Measurements from ENCODE around the gene TMEM248. TPM values are rescaled to one million over a fixed set of nuclear protein-coding genes. Genes with fewer than 3 reads are reported as not detected.
"Not testable (repeated sequence)": the region's sequence is repeated elsewhere in the genome, so short reads cannot be mapped to it uniquely, and the experiment has no call there.

The TMEM248 gene
- total RNA-seq, 2 donors from 2014 or later, result 67.4 to 85.7 TPM

DNA sequence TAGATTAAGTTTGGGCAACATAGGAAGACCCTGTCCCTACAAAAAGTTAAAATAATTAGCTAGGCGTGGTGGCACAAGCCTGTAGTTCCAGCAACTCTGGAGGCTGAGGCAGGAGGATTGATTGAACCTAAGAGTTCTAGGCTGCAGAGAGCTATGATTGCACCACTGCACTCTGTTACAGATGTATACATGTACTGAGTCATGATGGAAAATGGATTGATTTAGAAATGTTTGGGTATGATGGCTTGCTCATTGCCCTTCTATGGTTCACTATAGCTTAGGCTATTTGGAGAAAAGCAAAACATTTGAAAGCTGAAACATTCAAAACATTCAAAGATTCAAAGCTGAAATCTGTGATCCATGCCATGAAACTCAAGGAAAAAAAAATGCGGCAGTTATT lies 58.0 kb downstream of the TMEM248 start:
- ATAC-seq (replicated peaks); H3K27me3 Mint-ChIP-seq; H3K4me1 Mint-ChIP-seq; H3K27ac Mint-ChIP-seq; H3K36me3 Mint-ChIP-seq (ENCODE audit: low read depth); H3K4me3 Mint-ChIP-seq: not testable (repeated sequence)
- H3K9me3 Mint-ChIP-seq, result peaks cover 12% of the 10 kb centered on the region

DNA sequence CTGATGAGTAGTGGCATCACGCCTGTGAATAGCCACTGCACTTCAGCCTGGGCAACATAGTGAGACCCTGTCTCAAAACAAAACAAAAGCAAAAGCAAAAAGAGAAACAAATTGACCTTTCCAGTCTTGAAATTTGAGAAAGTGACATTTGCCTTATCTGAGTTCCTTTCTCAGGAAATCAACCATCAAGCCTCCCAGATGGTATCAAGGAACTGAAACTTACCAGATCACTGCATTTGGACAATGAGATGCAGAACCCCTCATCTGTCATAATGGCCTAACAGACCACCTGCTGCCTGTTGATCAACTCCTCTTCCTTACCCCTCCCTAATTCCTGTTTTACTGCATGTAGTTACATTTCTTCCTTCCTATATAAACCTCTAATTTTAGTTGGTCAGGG lies 59.3 kb downstream of the TMEM248 start:
- H3K36me3 Mint-ChIP-seq (ENCODE audit: low read depth); H3K27me3 Mint-ChIP-seq; H3K4me1 Mint-ChIP-seq; H3K4me3 Mint-ChIP-seq; ATAC-seq (replicated peaks); H3K27ac Mint-ChIP-seq: not testable (repeated sequence)
- H3K9me3 Mint-ChIP-seq, result peaks cover 12% of the 10 kb centered on the region

DNA sequence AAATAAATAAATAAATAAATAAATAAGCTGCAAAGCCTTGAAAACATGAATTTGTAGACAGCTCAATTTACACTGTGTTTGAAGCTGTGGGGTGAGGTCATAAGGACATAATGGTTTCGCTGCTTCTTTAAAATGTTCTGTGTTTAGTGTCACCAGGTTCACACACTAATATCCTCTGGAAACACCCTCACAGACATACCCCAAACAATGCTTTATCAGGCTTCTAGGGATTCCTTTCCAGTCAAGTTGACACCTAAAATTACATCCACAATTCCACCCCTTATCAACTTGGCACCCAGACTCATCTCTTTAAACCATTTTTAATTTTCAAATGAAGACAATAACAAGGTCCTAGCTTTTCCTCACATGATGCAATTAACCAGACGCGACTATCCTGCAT lies 68.5 kb downstream of the TMEM248 start:
- not testable (repeated sequence) for H3K9me3 Mint-ChIP-seq; ATAC-seq (replicated peaks); H3K4me1 Mint-ChIP-seq; H3K4me3 Mint-ChIP-seq; H3K27me3 Mint-ChIP-seq; H3K27ac Mint-ChIP-seq
- peaks cover 80% of the 10 kb centered on the region for H3K36me3 Mint-ChIP-seq (ENCODE audit: low read depth)

DNA sequence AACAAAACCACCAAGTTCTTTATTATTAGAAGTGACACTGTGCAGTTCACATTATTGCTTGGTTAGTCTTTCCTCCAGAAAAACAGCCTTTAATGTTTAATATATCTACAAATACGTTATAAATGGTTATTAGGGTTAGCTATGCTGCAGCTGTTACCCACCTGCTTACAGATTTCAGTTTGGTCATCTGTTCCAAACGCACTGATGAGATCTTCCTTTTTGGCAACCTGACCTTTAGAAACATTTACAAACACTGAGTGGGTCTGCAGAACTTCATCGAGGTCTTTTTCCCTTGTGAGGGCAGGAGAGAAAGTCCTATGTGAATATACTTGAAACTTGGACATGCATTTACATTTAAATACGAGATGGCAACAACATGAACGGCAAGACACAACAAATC lies 73.0 kb downstream of the TMEM248 start:
- Mint-ChIP-seq H3K4me3 (peak overlapping the region; percentile 84), H3K36me3 (ENCODE audit: low read depth) (peaks cover 82% of the 10 kb centered on the region), H3K27ac (peak overlapping the region; percentile 90)
- not testable (repeated sequence) for H3K27me3 Mint-ChIP-seq; H3K4me1 Mint-ChIP-seq; ATAC-seq (replicated peaks); H3K9me3 Mint-ChIP-seq

DNA sequence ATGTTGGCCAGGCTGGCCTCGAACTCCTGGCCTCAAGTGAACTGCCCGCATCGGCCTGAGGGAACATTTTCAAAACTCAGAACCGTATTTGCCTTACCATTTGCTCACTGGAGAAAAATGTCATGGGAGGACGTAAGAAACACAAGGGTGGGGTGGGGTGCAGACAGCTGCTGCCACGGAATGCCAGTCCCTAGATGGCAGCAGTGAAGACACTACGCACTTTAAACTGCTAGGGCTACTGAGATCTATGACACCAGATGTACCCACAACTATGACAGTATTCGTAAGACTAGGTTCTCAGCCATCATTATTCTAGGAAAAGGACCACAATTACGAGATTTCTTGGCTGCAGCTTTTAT lies 73.6 kb downstream of the TMEM248 start:
- not testable (repeated sequence) for H3K4me1 Mint-ChIP-seq
- peak overlapping the region; percentile 84 for H3K4me3 Mint-ChIP-seq
- ATAC-seq (replicated peaks), result peak; percentile 56

DNA sequence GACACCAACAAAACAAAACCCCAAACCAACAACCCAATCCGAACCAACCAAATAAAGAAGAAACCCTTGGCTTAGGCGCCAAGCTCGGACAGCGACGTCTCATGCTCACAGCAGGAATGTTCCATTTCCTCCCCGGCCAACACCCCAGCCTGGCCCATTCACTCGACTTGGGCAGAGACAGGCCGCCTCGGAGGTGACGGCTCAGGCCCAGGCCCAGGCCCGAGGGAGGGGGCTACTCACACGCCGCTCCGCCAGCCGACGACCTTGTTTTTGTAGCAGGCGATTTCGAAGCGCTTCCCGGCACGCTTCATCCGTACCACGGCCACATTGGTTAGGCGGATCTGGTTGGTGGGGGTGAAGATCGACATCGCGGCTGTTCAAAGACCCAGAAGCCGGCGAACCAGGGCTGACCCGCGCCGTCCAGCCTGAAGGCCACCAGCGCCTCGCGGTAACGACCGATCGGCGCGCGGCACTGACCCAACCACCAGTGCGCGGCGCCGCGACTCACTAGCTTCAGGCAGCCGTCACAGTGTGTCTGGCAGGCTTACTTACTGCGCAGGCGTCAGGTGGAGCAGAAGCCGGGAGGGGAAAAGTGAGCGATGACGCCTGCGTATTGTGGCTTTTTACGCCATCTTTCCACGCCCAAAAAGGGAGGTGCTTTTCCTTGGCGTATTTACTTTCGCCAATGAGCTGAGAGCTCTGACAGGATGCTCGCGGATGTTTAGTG lies 74.2 kb downstream of the TMEM248 start, which contains the start of gene SBDS:
SBDS (minus strand) TSS at position 537 of the 727 bp plus-strand sequence; CDS start at position 368, 169 bp downstream.
- ATAC-seq (replicated peaks), result peak; percentile 70
- not testable (repeated sequence) for H3K4me1 Mint-ChIP-seq, H3K27me3 Mint-ChIP-seq, H3K9me3 Mint-ChIP-seq
- Mint-ChIP-seq H3K36me3 (ENCODE audit: low read depth) (peaks cover 84% of the 10 kb centered on the region), H3K4me3 (peak within 1 kb of the TSS; percentile 84), H3K27ac (peak within 1 kb of the TSS; percentile 90)

More for the DNA sequence above, 73.6 kb downstream of the TMEM248 start:
- not testable (repeated sequence) for H3K27me3 Mint-ChIP-seq, H3K9me3 Mint-ChIP-seq
- Mint-ChIP-seq H3K27ac (peak overlapping the region; percentile 90), H3K36me3 (ENCODE audit: low read depth) (peaks cover 85% of the 10 kb centered on the region)

DNA sequence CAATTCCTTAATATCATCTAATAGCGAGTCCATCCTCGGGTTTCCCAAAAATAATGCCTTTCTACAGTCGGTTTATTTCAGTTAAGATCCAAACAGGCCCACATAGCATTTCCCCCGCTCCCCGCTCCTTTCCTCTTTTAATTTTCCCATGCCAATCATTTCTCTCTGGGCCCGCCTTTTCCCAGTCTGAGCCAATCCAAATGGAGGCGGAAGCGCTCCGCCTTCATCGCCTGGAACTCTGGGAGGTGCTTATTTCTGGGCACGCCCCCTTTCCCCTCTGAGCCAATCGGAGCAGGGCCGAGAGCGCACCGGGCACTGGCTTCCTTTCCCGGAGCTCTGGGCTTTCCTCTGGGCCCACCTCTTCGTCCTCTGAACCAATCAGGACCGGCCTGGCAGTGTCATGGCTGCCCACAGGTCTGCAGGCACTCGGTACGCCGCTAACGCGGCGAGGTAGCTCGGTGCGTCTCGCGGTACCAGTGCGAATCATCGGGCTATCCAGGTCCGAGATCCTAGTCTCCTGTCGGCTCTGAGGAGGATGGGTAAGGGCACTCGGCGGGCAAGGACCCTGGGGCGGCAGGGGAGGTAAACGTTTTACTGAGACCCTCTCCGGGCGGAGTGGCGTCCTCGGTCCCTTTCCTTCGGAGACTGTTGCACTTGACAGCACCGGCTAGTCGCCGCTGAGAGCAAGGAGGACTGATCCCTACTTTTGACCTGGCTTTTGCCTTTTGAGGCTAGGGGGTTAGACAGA lies 75.6 kb downstream of the TMEM248 start, which contains the start of gene TYW1:
TYW1 (plus strand) TSS at position 390 of the 748 bp plus-strand sequence; CDS start at position 536, 146 bp downstream.
- peak within 1 kb of the TSS; percentile 84 for H3K4me3 Mint-ChIP-seq
- peaks cover 77% of the 10 kb centered on the region for H3K36me3 Mint-ChIP-seq (ENCODE audit: low read depth)
- H3K27me3 Mint-ChIP-seq, H3K4me1 Mint-ChIP-seq, H3K9me3 Mint-ChIP-seq: not testable (repeated sequence)
- ATAC-seq (replicated peaks), result peak; percentile 92
- peak within 1 kb of the TSS; percentile 90 for H3K27ac Mint-ChIP-seq

DNA sequence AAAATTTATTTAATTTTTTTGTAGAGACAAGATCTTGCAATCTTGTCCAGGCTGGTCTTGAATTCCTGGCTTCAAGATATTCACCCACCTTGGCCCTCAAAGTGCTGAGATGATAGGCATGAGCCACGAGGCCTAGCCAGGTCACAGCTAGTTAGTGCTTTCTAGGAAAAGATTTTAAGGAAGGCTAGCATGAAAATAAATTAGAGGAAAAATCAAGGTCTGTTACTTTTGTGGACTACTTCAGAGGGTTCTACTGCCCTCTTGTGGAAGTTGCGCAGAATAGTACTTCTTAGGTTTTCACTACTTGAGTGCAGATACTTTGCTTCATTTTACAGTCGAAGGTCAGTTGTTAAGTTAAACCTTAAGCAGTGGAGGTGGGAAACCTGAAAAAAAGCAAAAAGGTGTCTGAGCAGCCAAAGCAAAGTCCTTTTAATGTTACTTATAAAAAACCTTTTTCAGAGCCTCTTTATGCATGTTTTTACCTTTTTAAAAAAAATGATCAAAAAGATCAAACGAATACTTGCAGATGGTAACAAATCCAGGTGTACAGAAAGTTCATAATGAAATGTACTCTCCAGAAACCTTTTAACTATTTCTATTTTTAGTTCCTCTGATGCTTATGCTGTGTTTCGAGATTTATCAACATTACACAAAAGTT lies 79.7 kb downstream of the TMEM248 start:
- not testable (repeated sequence) for H3K4me3 Mint-ChIP-seq; ATAC-seq (replicated peaks); H3K27me3 Mint-ChIP-seq; H3K4me1 Mint-ChIP-seq; H3K27ac Mint-ChIP-seq; H3K9me3 Mint-ChIP-seq
- H3K36me3 Mint-ChIP-seq (ENCODE audit: low read depth), result peaks cover 76% of the 10 kb centered on the region

DNA sequence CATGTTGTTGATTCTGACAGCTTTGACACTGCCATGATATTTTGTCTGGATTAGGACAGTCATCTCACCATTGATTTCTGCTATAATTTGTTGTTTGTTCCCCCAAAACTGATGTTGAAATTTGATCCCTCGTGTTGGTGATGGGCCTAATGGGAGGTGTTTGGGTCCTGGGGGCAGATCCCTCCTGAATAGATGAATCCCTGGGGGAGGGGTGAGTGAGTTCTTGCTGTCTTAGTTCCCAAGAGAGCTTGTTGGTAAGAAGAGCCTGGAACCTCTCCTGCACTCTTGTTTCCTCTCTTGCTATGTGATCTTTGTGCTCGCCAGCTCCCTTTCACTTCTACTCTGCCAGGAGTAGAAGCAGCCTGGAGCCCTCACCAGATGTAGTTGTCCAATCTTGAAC lies 83.1 kb downstream of the TMEM248 start:
- H3K9me3 Mint-ChIP-seq; H3K27me3 Mint-ChIP-seq; H3K4me3 Mint-ChIP-seq; ATAC-seq (replicated peaks); H3K4me1 Mint-ChIP-seq; H3K27ac Mint-ChIP-seq: not testable (repeated sequence)
- H3K36me3 Mint-ChIP-seq (ENCODE audit: low read depth), result peaks cover 88% of the 10 kb centered on the region

DNA sequence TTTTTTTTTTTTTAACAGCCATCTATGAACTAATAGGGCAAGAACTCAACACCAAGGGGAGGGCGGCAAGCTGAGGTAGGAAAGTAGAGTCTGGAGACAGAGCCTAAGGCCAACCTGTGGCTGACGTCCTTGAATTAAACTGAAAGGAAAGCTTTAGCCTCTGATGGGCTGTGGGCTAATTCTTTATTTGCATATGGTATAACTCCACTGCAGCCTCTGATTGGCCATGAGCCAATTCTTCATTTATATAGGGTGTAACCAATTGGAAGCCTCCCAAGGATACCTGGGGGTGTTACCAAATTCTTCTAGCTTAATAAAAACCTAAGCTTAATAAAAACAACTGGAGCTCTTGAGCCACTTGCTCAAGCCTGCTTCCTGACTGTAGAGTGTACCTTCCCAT lies 85.9 kb downstream of the TMEM248 start:
- no peaks in the 10 kb centered on the region for H3K4me1 Mint-ChIP-seq
- no peak overlapping the region for H3K4me3 Mint-ChIP-seq
- no peaks in the 10 kb centered on the region for H3K9me3 Mint-ChIP-seq
- ATAC-seq (replicated peaks), result no peak
- no peak overlapping the region for H3K27ac Mint-ChIP-seq
- H3K27me3 Mint-ChIP-seq, result no peaks in the 10 kb centered on the region
- H3K36me3 Mint-ChIP-seq (ENCODE audit: low read depth), result peaks cover 100% of the 10 kb centered on the region

Other genes with a start within 250 kb of the TMEM248 start
- 10 to 100 TPM; 24.5 to 37.4 TPM for gene RABGEF1, start 180.5 kb upstream of the TMEM248 start, total RNA-seq
- 10 to 100 TPM; 35.7 to 60.6 TPM for gene SBDS, start 74.4 kb downstream of the TMEM248 start, total RNA-seq
- gene TYW1, start 75.6 kb downstream of the TMEM248 start, total RNA-seq, result 10 to 100 TPM; 11.1 to 16.2 TPM

Data from activated T-helper 17 cell treated with anti-CD3 and anti-CD28 coated beads, Interleukin-2, amount 50 U/mL, for 72 hours (primary cell).